NCI-H2029 (cell line): ENCODE measurements around the gene UBL7.
"Not testable (repeated sequence)": the region's sequence is repeated elsewhere in the genome, so short reads cannot be mapped to it uniquely, and the experiment has no call there.

ENCODE experiments used
- DNase-seq: peaks from one replicate; lab custom pipeline; 2025; lab: John Stamatoyannopoulos, UW

Gene UBL7, protein sequence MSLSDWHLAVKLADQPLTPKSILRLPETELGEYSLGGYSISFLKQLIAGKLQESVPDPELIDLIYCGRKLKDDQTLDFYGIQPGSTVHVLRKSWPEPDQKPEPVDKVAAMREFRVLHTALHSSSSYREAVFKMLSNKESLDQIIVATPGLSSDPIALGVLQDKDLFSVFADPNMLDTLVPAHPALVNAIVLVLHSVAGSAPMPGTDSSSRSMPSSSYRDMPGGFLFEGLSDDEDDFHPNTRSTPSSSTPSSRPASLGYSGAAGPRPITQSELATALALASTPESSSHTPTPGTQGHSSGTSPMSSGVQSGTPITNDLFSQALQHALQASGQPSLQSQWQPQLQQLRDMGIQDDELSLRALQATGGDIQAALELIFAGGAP

DNA sequence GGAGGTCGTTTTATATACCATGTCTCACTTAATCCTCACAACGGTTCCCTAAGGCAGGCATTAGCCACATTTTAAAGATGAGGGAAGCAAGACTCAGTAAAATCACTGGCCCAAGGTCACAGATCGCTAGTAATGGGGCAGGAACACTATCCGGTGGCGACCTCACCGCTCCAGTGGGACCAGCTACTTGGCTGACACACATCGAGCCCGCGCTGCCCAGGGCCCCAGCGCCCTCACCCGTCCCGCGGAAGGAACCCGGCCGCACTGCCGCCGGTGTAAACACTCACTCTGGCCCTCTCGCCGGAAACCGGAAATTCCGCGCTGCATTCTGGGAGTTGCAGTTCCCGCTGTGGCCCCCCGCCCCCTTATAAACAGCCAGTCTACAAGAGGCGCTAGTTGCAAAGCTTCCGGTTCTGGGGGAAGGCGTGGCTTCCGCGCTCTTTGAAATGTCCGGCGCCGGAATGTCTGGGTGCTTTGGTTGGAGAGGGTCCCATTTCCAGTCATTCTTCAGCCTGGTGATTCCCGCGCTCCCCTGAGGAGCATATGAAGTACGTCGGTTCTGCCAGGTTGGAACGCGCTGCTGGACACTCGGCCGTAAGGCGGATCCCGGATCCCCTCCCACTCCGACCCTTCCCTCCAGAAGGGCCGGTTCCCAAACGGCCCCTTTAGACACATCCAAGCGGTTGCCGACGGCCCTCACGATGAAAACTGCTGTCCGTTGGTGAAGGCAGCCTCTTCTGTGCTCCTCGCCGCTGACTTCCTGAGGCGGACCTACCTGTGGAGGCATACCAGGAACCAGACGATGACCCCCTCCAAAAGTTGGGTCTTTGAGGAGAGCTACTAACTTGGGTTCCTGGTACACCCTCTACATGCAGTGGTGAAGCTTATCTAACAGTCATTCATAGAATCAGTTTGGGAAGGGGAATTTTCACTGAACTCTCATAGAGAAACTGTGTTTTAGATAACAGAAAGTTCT is at the start of gene UBL7:
TSS of gene UBL7 (minus strand) at position 290 of the 976 bp plus-strand sequence. CDS start 2,293 bp downstream, outside the sequence.
- DNase-seq, result peak; percentile 85

GRCh38 chr15:74506515-74506840 is 45.5 kb upstream of the UBL7 start:
- DNase-seq, result no peak

- DNase-seq, result no peak
These were observed 45.0 kb upstream of the UBL7 start for GRCh38 chr15:74505837-74506514.

DNA sequence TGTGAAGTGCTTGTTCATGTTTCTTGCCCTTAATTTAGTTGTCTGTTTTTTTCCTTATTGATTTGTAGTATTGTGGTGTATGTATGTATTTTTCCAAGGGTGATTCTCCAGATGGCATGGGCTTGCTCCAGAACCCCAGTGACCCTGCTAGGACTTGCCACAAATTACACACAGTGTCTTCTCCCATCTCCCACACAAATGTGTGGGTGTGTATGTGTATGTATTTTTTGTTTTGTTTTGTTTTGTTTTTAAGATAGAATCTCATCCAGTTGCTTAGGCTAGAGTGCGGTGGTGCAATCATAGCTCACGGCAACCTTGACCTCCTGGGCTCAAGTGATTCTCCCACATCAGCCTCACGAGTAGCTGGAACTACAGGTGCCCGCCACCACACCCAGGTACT is 43.9 kb upstream of the UBL7 start:
- no peak for DNase-seq

GRCh38 chr15:74504418-74504817 is 43.5 kb upstream of the UBL7 start:
- DNase-seq, result no peak

DNA sequence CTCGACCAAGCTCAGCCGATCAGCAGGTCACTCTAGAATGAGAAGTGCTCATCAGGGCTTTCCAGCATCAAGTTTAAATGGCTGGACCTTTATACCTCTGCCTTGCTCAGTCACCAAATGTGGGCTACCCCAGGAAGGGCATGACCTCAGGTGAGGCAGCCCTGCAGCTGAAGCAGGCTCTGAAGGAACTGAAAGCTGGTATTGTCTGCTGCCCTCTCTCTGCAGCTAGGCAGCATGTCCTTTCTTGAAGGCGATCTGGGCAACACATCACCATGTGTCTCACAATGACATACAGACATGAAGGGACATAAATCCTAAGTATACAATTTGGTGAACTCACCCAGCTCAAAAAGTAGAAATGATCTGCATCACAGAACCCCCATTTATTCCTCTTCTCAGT is 41.3 kb upstream of the UBL7 start:
- DNase-seq, result no peak

- DNase-seq, result no peak
These were observed 39.4 kb upstream of the UBL7 start for GRCh38 chr15:74500401-74500800.

GRCh38 chr15:74499366-74499765 is 38.4 kb upstream of the UBL7 start:
- no peak for DNase-seq

DNA sequence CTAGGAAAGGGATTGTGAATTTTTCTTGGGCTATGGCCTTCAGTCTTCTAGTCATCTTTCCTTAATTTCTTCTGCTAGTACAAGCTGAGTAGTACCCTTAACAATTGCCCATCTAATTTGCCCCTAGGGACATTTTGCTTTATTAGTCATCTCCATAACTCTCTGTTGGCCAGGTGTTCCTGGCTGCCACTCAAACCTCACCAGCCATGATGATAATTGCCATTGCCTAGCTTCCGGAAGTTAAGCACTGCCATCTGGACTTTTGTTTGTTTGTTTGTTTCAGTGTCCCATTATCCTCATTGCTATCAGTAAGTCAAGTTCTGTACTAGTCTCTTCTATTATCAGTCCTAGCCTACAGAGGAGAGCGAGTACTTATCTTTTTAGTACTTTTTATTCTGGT is 36.6 kb upstream of the UBL7 start:
- peak; percentile 65 for DNase-seq

GRCh38 chr15:74496648-74497047 is 35.7 kb upstream of the UBL7 start:
- no peak for DNase-seq

DNA sequence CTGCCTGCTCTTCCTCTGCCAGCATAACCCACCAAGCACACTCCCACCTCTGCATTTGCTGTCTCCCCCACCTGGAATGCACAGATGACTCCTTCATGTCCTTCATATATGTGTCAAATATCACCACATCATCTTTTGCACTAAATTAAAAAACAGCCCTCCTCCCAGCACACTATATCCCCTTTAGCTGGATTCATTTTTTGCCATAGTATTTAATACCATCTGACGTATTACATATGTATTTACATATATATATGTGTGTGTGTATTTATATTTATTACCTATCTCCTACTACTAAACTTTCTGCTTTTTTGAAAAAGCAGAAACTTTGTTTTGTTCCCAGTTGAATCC is 29.4 kb upstream of the UBL7 start:
- no peak for DNase-seq

DNA sequence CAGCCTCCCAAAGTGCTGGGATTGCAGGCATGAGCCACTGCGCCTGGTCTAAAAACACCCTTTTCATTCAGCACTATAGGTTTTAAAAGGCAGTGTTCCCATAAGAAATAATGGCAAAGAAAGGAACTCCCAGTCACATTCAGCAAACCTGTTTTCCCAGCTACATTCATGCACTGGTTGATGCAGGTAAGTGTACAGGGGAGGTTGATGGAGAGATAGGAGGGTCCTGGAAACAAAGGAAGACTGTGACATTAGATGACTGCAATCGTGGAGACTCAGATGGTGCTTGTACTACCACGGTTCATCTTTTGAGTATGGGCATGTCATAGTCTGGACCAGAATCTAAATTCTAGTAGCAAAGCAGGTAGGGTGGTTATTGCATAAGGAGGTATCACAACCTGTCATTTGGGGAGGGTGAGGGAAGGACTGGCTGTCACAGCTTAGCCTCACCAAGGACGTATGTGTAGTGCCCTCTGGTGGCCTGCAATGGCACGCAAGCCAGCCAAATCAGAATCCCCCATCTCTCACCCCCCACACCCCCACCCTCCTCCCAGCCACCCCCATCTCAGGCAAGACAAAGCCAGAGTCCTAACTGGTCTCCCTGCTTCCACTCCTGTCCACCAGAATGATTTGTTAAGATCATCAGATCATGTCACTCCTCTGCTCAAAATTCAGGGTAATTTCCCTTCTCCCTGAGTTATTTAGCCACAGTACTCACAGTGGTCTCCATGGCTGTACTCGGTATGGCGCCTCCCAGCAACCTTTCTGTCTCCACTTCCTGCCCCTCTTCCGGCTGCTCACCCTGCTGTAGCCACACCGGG is 28.8 kb upstream of the UBL7 start:
- DNase-seq, result peak; percentile 14

GRCh38 chr15:74488776-74489175 is 27.8 kb upstream of the UBL7 start:
- no peak for DNase-seq

GRCh38 chr15:74482661-74483060 is 21.7 kb upstream of the UBL7 start:
- no peak for DNase-seq

DNA sequence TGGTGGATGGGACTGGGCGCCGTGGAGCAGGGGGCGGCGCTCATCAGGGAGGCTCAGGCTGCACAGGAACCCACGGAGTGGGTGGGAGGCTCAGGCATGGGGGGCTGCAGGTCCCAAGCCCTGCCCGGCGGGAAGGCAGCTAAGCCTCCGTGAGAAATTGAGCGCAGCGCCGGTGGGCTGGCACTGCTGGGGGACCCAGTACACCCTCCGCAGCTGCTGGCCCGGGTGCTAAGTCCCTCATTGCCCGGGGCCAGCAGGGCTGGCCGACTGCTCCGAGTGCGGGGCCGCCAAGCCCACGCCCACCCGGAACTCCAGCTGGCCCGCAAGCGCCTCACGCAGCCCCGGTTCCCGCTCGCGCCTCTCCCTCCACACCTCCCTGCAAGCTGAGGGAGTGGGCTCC is 19.4 kb upstream of the UBL7 start:
- not testable (repeated sequence) for DNase-seq

GRCh38 chr15:74471621-74472020 is 10.7 kb upstream of the UBL7 start:
- not testable (repeated sequence) for DNase-seq

DNA sequence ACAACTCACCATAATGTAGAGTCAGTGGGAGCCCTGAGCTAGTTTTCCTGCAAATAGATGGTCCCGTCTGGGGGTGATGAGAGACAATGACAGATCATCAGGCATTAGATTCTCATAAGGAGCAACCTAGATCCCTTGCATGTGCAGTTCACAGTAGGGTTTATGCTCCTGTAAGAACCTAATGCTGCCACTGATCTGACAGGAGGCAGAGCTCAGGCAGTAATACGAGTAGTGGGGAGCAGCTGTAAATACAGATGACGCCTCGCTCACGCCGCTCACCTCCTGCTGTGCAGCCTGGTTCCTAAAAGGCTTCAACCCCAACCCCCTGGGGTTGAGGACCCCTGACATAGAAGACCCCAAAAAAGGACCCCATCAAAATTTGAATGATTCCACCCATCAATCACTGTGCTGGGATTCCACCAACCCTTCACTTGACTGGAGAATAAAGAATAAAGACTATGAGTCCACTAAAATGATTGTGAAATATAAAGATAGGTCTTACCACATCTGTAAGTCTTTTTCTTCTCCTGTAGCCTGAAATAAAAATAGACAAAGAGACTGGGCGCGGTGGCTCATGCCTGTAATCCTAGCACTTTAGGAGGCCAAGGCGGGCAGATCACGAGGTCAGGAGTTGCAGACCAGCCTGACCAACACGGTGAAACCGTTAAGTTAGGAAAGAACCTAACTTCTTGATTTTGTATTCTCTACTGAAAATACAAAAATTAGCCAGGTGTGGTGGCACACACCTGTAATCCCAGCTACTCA is 9.9 kb upstream of the UBL7 start:
- DNase-seq, result no peak

- no peak for DNase-seq
These were observed 7.5 kb upstream of the UBL7 start for GRCh38 chr15:74468341-74469032.

- no peak for DNase-seq
These were observed 5.6 kb upstream of the UBL7 start for GRCh38 chr15:74466570-74466969.

DNA sequence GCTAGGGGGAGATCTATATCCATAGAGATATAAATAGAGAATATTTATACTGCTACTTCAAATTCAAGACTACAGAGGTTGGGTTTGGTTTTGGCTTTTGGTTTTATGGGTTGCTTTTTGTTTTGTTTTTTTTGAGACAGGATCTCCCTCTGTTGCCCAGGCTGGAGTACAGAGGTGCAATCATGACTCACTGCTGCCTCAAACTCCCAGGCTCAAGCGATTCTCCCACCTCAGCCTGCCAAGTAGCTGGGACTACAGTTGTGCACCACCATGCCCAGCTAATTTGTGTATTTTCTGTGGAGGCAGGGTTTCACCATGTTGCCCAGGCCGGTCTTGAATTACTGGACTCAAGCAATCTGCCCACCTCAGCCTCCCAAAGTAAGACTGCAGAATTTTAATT is 3.9 kb upstream of the UBL7 start:
- DNase-seq, result no peak
